ENCODE data around the gene PUS1. TPM values are rescaled to one million over a fixed set of nuclear protein-coding genes. Genes with fewer than 3 reads are reported as not detected.

PUS1 gene
- total RNA-seq, 2 donors from 2014 or later = 11.2 to 33.6 TPM

DNA sequence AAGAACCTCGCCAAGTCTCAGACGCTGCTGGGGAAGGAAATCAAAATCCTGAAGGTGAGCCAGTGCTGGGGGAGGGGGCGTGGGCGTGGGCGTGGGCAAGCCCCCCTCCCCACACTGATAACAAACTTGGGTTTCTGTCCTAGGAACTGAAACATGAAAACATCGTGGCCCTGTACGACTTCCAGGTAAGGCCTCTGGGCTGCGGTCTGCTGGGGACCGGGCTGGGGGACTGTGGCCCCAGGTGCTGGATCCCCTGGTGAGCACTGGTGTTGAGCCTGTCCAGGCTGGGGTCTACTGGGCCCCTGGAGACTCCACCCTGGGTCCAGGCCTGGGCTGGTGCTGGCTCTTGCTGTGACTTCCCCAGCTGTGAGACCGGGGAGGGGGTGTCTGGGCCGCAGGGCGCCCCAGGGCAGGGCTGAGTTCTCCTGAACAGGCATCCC lies 33.4 kb upstream of the PUS1 start:
- intact Hi-C loops (cut with DNase I) = no loop called here
- peak overlapping the region; percentile 3 to 63 for H3K4me3 ChIP-seq
- no peaks in the 10 kb centered on the region for H3K36me3 ChIP-seq (replicated peaks in 1 of 2; ENCODE audit: insufficient read depth in 1 of 2, low read depth in 2 of 2)
- WGBS, 2 donors = 0 to 1% methylated on average over 4 to 12 of the region's 12 CpGs
- H3K9me3 ChIP-seq = no peaks in the 10 kb centered on the region
- no peak for TF ChIP-seq POLR2A (IDR thresholded peaks at IDR 0.05)
- TF ChIP-seq, protein P1, sequence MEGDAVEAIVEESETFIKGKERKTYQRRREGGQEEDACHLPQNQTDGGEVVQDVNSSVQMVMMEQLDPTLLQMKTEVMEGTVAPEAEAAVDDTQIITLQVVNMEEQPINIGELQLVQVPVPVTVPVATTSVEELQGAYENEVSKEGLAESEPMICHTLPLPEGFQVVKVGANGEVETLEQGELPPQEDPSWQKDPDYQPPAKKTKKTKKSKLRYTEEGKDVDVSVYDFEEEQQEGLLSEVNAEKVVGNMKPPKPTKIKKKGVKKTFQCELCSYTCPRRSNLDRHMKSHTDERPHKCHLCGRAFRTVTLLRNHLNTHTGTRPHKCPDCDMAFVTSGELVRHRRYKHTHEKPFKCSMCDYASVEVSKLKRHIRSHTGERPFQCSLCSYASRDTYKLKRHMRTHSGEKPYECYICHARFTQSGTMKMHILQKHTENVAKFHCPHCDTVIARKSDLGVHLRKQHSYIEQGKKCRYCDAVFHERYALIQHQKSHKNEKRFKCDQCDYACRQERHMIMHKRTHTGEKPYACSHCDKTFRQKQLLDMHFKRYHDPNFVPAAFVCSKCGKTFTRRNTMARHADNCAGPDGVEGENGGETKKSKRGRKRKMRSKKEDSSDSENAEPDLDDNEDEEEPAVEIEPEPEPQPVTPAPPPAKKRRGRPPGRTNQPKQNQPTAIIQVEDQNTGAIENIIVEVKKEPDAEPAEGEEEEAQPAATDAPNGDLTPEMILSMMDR (IDR thresholded peaks at IDR 0.05) = peak in 1 of 7 experiments; percentile 9
- no peak for ATAC-seq
- H3K27me3 ChIP-seq = no peaks in the 10 kb centered on the region
- peaks cover 48% of the 10 kb centered on the region for H3K4me1 ChIP-seq
- H3K27ac ChIP-seq = peak overlapping the region; percentile 98 to 100 (median 100)
- DNase-seq = peak in 3 of 4 donors; percentile 48 to 54 (median 54)

DNA sequence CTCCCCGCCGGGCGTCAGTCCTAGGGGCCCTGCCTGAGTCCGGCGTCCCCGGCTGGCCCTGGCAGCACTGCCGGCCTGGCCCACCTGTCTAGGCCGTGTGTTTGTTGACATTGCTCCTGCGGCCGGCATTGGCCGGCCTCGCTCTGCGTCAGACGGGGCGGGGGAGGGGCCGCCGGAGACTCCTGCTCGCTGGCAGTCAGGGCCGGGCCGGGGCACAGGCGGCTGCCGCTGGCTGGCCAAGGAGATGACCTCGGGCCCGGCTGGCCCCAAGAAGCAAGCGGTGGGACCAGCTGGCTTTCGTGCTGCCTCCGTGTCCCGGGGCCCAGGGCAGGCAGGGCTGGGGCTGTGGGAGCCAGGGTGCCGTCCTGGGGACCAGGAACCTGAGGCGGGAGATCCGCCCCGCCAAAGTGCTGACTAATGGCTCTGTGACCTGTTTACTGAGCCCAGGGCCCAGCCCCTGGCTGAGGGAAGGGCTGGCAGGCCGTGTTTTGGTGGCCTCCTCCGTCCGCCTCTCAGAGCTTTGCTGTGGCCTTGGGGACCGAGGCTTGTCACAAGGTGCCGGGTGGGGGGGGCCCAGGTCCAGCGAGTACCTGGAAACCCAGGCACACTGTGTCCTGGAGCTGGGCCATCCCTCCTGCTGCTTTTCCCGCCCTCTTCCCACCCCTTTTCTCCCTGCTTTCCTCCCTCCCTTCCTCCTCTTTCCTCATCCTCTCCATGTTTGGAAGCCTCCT lies 32.8 kb upstream of the PUS1 start:
- peak; percentile 99 for DNase-seq
- peak overlapping the region; percentile 98 to 100 (median 100) for H3K27ac ChIP-seq
- H3K9me3 ChIP-seq = no peaks in the 10 kb centered on the region
- peak overlapping the region; percentile 11 to 63 for H3K4me3 ChIP-seq
- peak; percentile 79 for ATAC-seq
- no peaks in the 10 kb centered on the region for H3K36me3 ChIP-seq (replicated peaks in 1 of 2; ENCODE audit: insufficient read depth in 1 of 2, low read depth in 2 of 2)
- 0 to 1% methylated on average over 5 to 39 of the region's 39 CpGs for WGBS, 2 donors
- H3K27me3 ChIP-seq = no peaks in the 10 kb centered on the region
- intact Hi-C loops (cut with DNase I) = no loop called here
- TF ChIP-seq POLR2A (IDR thresholded peaks at IDR 0.05) = peak; percentile 99
- TF ChIP-seq, protein P1 (IDR thresholded peaks at IDR 0.05) = no peak
- H3K4me1 ChIP-seq = peaks cover 54% of the 10 kb centered on the region

DNA sequence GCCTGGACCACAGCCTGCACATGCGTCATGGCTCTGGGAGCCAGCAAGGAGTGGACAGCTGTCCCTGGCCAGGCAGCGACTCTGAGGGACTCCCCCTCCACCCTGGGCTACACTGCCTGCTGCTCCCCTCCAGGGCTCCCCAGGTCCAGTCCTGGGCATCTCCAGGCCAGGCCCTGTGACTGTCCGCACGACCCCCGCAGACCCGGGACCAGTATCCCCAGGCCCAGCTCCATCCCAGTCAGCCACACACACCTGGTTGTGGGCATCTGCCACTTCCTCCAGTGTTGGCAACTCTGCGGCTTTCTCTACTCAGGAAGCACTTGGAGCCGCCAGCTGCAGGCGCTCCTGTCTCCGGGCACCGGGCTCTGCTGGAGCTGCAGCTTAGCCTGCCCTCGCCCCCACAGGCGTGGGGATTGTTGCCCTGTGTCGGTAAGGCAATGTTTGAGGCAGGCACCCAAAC lies 32.2 kb upstream of the PUS1 start:
- Histone ChIP-seq H3K4me3 (no peak overlapping the region), H3K27ac (peak overlapping the region; percentile 98 to 100 (median 100)), H3K9me3 (no peaks in the 10 kb centered on the region), H3K4me1 (peaks cover 60% of the 10 kb centered on the region), H3K36me3 (replicated peaks in 1 of 2; ENCODE audit: insufficient read depth in 1 of 2, low read depth in 2 of 2) (no peaks in the 10 kb centered on the region), H3K27me3 (no peaks in the 10 kb centered on the region)
- DNase-seq (no peak), ATAC-seq (peak; percentile 8)
- WGBS, 2 donors = 3 to 9% methylated on average over 7 to 14 of the region's 14 CpGs
- TF ChIP-seq, protein P1 (IDR thresholded peaks at IDR 0.05) = peak in 3 of 7 experiments; percentile 14 to 32 (median 18)
- no peak for TF ChIP-seq POLR2A (IDR thresholded peaks at IDR 0.05)
- intact Hi-C loops (cut with DNase I) = no loop called here

DNA sequence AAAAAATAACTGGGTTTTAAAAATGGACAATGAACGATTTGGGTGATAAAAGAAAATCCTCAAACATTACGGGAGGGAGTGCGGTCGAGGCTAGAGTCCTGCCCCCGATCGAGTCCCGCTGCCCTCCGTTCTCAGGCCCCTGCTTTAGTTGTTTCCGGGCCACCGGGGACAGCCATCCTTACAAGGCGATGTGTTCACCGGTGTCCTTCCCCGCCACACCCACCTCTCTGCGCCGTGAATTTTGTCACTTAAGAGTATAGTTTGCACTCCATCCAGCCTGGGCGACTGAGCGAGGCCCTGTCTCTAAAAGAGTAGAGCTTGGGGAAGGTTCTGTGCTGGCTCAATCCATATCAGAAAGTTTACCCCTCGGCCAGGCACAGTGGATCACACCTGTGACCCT lies 31.8 kb upstream of the PUS1 start:
- H3K4me1 ChIP-seq = peaks cover 64% of the 10 kb centered on the region
- WGBS, 2 donors = 17 to 36% methylated on average over 12 to 18 of the region's 18 CpGs
- no peaks in the 10 kb centered on the region for H3K9me3 ChIP-seq
- TF ChIP-seq, protein P1 (IDR thresholded peaks at IDR 0.05) = no peak
- no peak for TF ChIP-seq POLR2A (IDR thresholded peaks at IDR 0.05)
- intact Hi-C loops (cut with DNase I) = no loop called here
- ATAC-seq = no peak
- peak in 3 of 4 donors; percentile 35 to 47 (median 35) for DNase-seq
- no peak overlapping the region for H3K4me3 ChIP-seq
- H3K27me3 ChIP-seq = no peaks in the 10 kb centered on the region
- peak overlapping the region; percentile 98 to 100 (median 100) for H3K27ac ChIP-seq
- H3K36me3 ChIP-seq (replicated peaks in 1 of 2; ENCODE audit: insufficient read depth in 1 of 2, low read depth in 2 of 2) = no peaks in the 10 kb centered on the region
